Immature natural killer cell (primary cell): ENCODE results near the gene ENO2. TPM values are rescaled to one million over a fixed set of nuclear protein-coding genes. Genes with fewer than 3 reads are reported as not detected.
"Not testable (repeated sequence)": the region's sequence is repeated elsewhere in the genome, so short reads cannot be mapped to it uniquely, and the experiment has no call there.

Source experiments
- DNase-seq, 3 donors: peaks; one replicate each; pipeline ENCODE4 v3.0.0; 2022; ENCODE audit warnings: mixed read lengths in 1 of 3
- H3K27ac Mint-ChIP-seq, 6 donors: one replicate each; pipeline ENCODE4 v1.8.0; 2020; ENCODE audit warnings: mixed read lengths in 6 of 6, mild to moderate bottlenecking in 5 of 6, inconsistent platforms in 4 of 6, moderate library complexity in 3 of 6
- H3K27me3 Mint-ChIP-seq, 3 donors: one replicate each; pipeline ENCODE4 v1.8.0; 2020 to 2021; ENCODE audit warnings: low read depth in 3 of 3, mild to moderate bottlenecking in 3 of 3, mixed read lengths in 3 of 3, moderate library complexity in 3 of 3, inconsistent platforms in 1 of 3
- H3K36me3 Mint-ChIP-seq, 3 donors: one replicate each; pipeline ENCODE4 v1.8.0; 2020; ENCODE audit warnings: mixed read lengths in 3 of 3, inconsistent platforms in 2 of 3, mild to moderate bottlenecking in 2 of 3
- H3K4me1 Mint-ChIP-seq, 2 donors: one replicate each; pipeline ENCODE4 v1.8.0; 2020; ENCODE audit warnings: inconsistent platforms in 2 of 2, mild to moderate bottlenecking in 2 of 2, mixed read lengths in 2 of 2, moderate library complexity in 1 of 2
- H3K4me3 Mint-ChIP-seq, 5 donors: one replicate each; pipeline ENCODE4 v1.8.0; 2020; ENCODE audit warnings: mild to moderate bottlenecking in 5 of 5, mixed read lengths in 5 of 5, inconsistent platforms in 3 of 5, moderate library complexity in 3 of 5
- H3K9me3 Mint-ChIP-seq, 6 donors: one replicate each; pipeline ENCODE4 v1.8.0; 2020; ENCODE audit warnings: mild to moderate bottlenecking in 6 of 6, mixed read lengths in 6 of 6, inconsistent platforms in 4 of 6, moderate library complexity in 3 of 6
- polyA plus RNA-seq, 3 donors: library from polyadenylated mRNA; unstranded; fragments of 300-500 nt; fragmentation: Illumina TruSeq; gene quantifications; one replicate each; pipeline ENCODE4 v1.2.3, GENCODE V29; 2021

ENO2 gene
- polyA plus RNA-seq, 3 donors from 2014 or later: 2.0 to 6.5 (median 3.8) TPM

DNA sequence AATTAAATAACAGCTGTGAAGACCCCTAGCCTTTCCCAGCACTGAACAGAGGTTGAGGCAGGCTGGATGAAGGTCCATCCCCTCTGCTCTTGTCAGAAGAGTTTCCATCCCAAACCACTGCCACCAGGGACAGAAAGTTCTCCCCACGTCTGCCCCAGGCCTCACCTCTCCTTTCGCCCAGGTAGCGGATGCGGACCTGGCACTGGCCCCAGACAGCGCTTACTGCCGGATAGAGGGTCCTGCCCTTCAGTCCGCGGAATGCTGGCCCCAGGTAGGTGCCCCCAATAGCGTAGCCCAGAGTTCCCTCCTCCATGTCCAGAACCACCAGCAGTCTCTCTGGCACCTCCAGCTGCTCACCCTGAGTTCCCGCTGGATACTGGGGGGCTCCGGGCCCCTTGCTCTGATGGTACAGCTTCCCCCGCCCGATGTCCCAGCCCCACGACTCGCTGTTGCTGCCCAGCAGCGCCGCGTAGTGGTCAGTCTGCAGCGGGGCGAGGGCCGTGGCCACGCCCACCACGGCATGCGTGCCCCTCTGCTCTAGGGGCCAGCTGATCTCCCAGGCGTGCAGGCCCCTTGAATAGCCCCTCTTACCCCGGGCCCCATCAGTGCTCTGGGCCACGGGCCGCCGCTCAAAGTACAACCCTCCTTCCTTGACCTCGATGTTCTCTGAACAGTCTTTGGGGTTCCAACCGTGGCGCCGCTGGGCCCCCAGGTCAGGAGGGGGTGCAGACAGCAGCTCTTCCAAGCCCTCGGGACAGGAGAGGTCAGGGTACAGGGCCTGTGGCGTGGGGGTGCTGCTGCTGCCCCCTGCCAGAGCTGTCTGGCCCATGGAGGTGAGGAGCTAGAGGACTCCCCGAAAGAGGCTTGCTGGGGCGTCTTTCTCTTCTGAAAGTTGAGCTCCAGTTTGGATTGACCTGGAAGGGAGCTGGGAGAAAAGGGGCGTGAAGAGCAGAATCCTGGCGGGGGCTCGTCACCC lies 42.0 kb upstream of the ENO2 start:
- Mint-ChIP-seq H3K27ac (peak overlapping the region; percentile 59 to 91 (median 90)), H3K4me3 (peak overlapping the region; percentile 88 to 92 (median 91)), H3K9me3 (no peaks in the 10 kb centered on the region), H3K4me1 (peaks cover 48 to 53% of the 10 kb centered on the region in 2 donors), H3K36me3 (peaks cover 3 to 17% (median 8%) of the 10 kb centered on the region in 3 donors), H3K27me3 (peaks cover under 1 to 4% (median 4%) of the 10 kb centered on the region in 3 donors)
- peak; percentile 84 to 86 (median 85) for DNase-seq

GRCh38 chr12:6873094-6874014 lies 41.0 kb upstream of the ENO2 start, which contains the start of gene SPSB2:
Gene SPSB2, minus strand, starts transcription at chr12:6873303. Its CDS starts 402 bp downstream, at chr12:6872901.
- Mint-ChIP-seq H3K27me3 (peaks cover 0 to 4% (median 3%) of the 10 kb centered on the region in 3 donors), H3K9me3 (no peaks in the 10 kb centered on the region), H3K4me1 (peaks cover 43 to 47% of the 10 kb centered on the region in 2 donors), H3K4me3 (peak within 1 kb of the TSS; percentile 88 to 92 (median 91)), H3K36me3 (peaks cover 4 to 17% (median 8%) of the 10 kb centered on the region in 3 donors), H3K27ac (peak within 1 kb of the TSS; percentile 59 to 94 (median 90))
- DNase-seq: peak; percentile 98 to 99 (median 99)

DNA sequence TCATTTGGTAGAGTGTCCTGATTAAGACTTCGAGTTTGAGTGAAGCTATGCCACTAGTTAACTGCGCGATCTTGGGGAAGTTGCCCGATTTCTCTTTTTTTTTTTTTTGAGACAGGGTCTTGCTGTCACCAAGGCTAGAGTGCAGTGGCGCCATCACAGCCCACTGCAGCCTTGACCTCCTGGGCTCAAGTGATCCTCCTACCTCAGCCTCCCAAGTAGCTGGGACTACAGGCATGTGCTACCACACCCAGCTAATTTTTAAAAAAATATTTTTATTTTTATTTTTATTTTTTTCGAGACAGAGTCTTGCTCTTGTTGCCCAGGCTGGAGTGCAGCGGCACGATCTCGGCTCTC lies 40.4 kb upstream of the ENO2 start:
- Mint-ChIP-seq H3K4me1 (peaks cover 36 to 41% of the 10 kb centered on the region in 2 donors), H3K36me3 (peaks cover 4 to 17% (median 8%) of the 10 kb centered on the region in 3 donors), H3K27ac (peak overlapping the region; percentile 59 to 94 (median 88)), H3K4me3 (peak overlapping the region; percentile 86 to 92 (median 91))
- not testable (repeated sequence) for H3K27me3 Mint-ChIP-seq, DNase-seq, H3K9me3 Mint-ChIP-seq

DNA sequence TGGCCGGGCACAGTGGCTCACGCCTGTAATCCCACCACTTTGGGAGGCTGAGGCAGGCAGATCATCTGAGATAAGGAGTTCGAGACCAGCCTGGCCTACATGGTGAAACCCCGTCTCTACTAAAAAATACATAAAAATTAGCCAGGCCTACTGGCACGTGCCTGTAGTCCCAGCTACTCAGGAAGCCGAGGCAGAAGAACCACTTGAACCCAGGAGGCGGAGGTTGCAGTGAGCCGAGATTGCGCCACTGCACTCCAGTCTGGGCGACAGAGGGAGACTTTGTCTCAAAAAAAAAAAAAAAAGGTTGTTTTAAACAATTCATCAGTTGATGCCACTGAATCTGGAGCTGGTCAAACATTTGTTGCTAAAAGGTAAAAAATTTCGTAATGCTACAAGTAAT lies 34.6 kb upstream of the ENO2 start:
- H3K27me3 Mint-ChIP-seq, DNase-seq, H3K4me1 Mint-ChIP-seq, H3K4me3 Mint-ChIP-seq, H3K27ac Mint-ChIP-seq, H3K9me3 Mint-ChIP-seq: not testable (repeated sequence)
- H3K36me3 Mint-ChIP-seq: peaks cover 4 to 11% (median 4%) of the 10 kb centered on the region in 3 donors

DNA sequence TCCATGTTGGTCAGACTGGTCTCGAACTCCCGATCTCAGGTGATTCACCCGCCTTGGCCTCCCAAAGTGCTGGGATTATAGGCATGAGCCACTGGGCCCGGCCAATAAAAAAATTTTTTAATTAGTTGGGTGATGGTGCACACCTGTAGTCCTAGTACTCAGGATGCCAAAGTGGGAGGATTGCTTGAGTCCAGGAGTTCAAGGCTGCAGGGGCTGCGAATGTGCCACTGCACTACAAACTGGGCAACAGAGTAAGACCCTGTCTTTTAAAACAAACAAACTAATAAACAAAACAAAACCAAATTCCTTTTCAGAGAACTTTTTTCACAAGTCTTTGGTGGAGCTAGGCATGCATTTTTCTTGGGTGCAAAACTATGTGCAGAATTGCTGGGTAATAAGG lies 31.1 kb upstream of the ENO2 start:
- H3K27ac Mint-ChIP-seq: no peak overlapping the region
- H3K36me3 Mint-ChIP-seq: peaks cover 0 to 10% (median 4%) of the 10 kb centered on the region in 3 donors
- no peaks in the 10 kb centered on the region for H3K9me3 Mint-ChIP-seq
- DNase-seq: no peak
- no peaks in the 10 kb centered on the region for H3K4me1 Mint-ChIP-seq
- H3K27me3 Mint-ChIP-seq: no peaks in the 10 kb centered on the region
- no peak overlapping the region for H3K4me3 Mint-ChIP-seq

DNA sequence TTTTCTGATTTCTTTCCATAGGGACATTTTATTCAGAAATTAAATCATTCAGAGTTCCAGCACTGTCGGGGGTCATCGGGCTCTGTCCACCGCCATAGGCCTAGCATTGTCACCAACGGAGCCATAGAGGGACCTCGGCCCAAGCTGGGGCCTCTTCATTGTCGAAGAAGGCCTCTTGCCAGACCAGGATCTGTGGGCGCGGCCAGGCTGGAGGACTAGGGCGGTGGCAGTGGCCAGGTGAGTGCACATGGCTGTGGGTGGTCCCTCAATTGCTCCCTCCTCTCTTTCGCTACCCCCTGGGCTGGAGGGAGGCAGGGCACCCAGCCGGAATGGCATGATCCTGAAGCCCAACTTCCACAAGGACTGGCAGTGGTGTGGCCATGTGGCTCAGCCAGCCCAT lies 30.7 kb upstream of the ENO2 start:
- no peaks in the 10 kb centered on the region for H3K9me3 Mint-ChIP-seq
- no peak overlapping the region for H3K4me3 Mint-ChIP-seq
- H3K27me3 Mint-ChIP-seq: no peaks in the 10 kb centered on the region
- H3K27ac Mint-ChIP-seq: no peak overlapping the region
- no peaks in the 10 kb centered on the region for H3K4me1 Mint-ChIP-seq
- DNase-seq: no peak
- H3K36me3 Mint-ChIP-seq: peaks cover 0 to 10% (median 4%) of the 10 kb centered on the region in 3 donors

DNA sequence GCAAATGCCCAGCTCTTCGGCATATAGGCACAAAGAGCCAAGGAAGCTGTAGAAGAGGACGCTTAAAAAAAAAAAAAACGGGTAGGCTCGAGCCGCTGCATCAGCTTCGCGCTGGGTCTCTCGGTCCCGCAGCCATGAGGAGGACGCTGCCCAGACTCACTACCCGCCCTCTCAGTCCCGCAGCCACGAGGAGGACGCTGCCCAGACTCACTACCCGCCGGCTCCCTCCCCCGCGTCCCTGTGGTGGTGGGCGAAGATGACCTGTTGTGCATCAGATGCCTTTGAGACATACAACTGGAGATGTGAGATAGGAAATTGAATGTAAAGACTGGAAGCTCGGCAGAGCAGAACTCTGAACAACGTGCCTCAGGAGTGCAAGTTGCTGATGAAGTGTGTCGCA lies 29.8 kb upstream of the ENO2 start:
- H3K27ac Mint-ChIP-seq: no peak overlapping the region
- H3K36me3 Mint-ChIP-seq: peaks cover 0 to 10% (median 4%) of the 10 kb centered on the region in 3 donors
- H3K27me3 Mint-ChIP-seq: no peaks in the 10 kb centered on the region
- no peaks in the 10 kb centered on the region for H3K9me3 Mint-ChIP-seq
- no peaks in the 10 kb centered on the region for H3K4me1 Mint-ChIP-seq
- no peak overlapping the region for H3K4me3 Mint-ChIP-seq
- DNase-seq: no peak

GRCh38 chr12:6886206-6886999 lies 28.0 kb upstream of the ENO2 start:
- not testable (repeated sequence) for H3K4me1 Mint-ChIP-seq, H3K27ac Mint-ChIP-seq, H3K9me3 Mint-ChIP-seq, H3K36me3 Mint-ChIP-seq, H3K4me3 Mint-ChIP-seq, DNase-seq, H3K27me3 Mint-ChIP-seq

DNA sequence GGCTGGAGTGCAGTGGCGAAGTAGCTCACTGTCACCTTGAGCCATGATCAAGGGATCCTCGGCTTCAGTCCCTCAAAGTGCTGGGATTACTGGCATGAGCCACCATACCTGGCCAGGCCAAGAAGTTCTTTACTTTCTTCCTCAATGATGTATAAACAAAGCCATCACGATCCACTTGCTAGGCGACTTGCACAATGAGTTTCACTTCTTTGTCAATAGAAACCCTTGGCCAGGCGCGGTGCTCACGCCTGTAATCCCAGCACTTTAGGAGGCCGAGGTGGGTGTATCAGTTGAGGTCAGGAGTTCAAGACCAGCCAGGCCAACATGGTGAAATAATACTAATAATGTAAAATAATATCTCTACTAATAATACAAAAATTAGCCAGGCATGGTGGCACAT lies 26.9 kb upstream of the ENO2 start:
- no peak for DNase-seq
- no peak overlapping the region for H3K27ac Mint-ChIP-seq
- H3K4me1 Mint-ChIP-seq: peaks cover 12 to 13% of the 10 kb centered on the region in 2 donors

DNA sequence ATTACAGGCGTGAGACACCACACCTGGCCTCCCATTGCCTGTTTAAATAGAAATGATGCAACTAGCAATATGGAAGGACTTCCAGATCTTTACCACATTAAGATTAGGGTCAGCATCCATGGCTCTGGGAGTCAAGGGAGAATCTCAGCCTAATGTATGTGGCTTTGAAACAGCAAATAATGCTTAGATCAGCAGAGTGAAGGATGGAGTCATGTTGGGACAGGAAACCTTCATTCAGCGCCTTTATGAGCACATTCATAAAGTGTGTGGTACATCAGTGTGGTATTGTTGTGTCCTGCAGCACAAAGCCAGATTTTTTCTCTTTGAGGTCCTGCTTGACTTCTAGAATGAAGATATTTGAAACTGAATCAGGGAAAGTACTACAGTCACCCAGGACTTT lies 26.0 kb upstream of the ENO2 start:
- Mint-ChIP-seq H3K4me3 (no peak overlapping the region), H3K27me3 (peaks cover 0 to 6% (median 2%) of the 10 kb centered on the region in 3 donors), H3K4me1 (peaks cover 12 to 13% of the 10 kb centered on the region in 2 donors), H3K36me3 (peaks cover 0 to 9% (median 4%) of the 10 kb centered on the region in 3 donors), H3K27ac (peak overlapping the region in 1 of 6 donors; percentile 34), H3K9me3 (no peaks in the 10 kb centered on the region)
- no peak for DNase-seq

More for the DNA sequence above, 26.9 kb upstream of the ENO2 start:
- Mint-ChIP-seq H3K36me3 (peaks cover 0 to 10% (median 4%) of the 10 kb centered on the region in 3 donors), H3K27me3 (peaks cover 0 to 6% (median 0%) of the 10 kb centered on the region in 3 donors), H3K4me3 (no peak overlapping the region), H3K9me3 (no peaks in the 10 kb centered on the region)

DNA sequence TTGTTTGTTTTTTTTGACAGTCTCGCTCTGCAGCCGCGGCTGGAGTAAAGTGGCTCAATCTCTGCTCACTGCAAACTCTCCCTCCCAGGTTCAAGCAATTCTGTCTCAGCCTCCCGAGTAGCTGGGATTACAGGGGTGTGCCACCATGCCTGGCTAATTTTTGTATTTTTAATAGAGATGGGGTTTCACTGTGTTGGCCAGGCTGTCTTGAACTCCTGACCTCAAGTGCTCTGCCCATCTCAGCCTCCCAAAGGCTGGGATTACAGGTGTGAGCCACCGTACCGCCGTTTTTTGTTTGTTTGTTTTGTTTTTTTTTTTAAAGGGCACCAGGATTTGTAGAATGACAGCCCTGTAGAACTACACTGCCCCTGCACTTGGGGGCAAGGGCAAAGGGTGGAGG lies 25.6 kb upstream of the ENO2 start:
- not testable (repeated sequence) for H3K4me3 Mint-ChIP-seq, H3K9me3 Mint-ChIP-seq, H3K27ac Mint-ChIP-seq, DNase-seq, H3K27me3 Mint-ChIP-seq, H3K36me3 Mint-ChIP-seq
- peaks cover 12 to 13% of the 10 kb centered on the region in 2 donors for H3K4me1 Mint-ChIP-seq

DNA sequence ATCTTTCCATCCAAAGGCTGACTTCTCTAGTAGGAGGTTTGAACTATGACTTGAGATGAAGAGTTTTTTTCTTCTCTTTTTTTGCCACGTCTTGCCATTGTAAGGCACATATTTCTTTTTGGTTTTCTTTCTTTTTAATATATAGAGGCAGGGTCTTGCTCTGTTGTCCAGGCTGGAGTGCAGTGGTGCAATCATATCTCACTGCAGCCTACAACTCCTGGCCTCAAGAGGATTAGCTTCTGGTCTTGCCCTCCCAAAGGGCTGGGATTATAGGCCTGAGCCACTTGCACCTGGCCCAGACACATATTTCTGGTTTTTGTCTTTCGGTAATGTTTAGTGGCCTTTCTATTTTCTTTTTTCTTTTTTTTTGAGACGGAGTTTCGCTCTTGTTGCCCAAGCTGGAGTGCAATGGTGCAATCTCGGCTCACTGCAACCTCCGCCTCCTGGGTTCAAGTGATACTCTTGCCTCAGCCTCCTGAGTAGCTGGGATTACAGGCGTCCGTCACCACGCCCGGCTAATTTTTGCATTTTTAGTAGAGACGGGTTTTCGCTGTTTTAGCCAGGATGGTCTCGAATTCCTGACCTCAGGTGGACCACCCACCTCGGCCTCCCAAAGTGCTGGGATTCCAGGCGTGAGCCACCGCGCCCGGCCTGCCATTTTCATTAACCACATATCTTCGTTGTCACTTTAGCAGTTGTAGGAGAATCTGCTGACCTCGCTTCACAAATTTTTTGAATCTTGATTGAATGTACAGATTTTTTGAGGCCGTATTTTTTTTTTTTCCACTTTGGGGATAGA lies 24.4 kb upstream of the ENO2 start:
- H3K9me3 Mint-ChIP-seq, H3K36me3 Mint-ChIP-seq, DNase-seq, H3K27me3 Mint-ChIP-seq: not testable (repeated sequence)
- Mint-ChIP-seq H3K27ac (peak overlapping the region in 4 of 6 donors; percentile 17 to 92 (median 88)), H3K4me3 (peak overlapping the region; percentile 83 to 87 (median 85)), H3K4me1 (peaks cover 12 to 13% of the 10 kb centered on the region in 2 donors)
